ENCODE data around the gene RNF130.
"Not testable (repeated sequence)": the region's sequence is repeated elsewhere in the genome, so short reads cannot be mapped to it uniquely, and the experiment has no call there.

RNF130 gene

GRCh38 chr5:180040287-180041214 is 31.0 kb downstream of the RNF130 start:
- Mint-ChIP-seq H3K27ac (no peak overlapping the region), H3K4me3 (no peak overlapping the region), H3K4me1 (ENCODE audit: low read depth) (no peaks in the 10 kb centered on the region), H3K36me3 (ENCODE audit: low read depth) (peaks cover 4% of the 10 kb centered on the region), H3K27me3 (ENCODE audit: low read depth) (no peaks in the 10 kb centered on the region), H3K9me3 (peaks cover 13% of the 10 kb centered on the region)

- no peaks in the 10 kb centered on the region for H3K27me3 Mint-ChIP-seq (ENCODE audit: low read depth)
- no peak overlapping the region for H3K27ac Mint-ChIP-seq
- H3K4me1 Mint-ChIP-seq (ENCODE audit: low read depth) = no peaks in the 10 kb centered on the region
- H3K9me3 Mint-ChIP-seq = peaks cover 33% of the 10 kb centered on the region
- no peak overlapping the region for H3K4me3 Mint-ChIP-seq
- H3K36me3 Mint-ChIP-seq (ENCODE audit: low read depth) = peaks cover 5% of the 10 kb centered on the region
Observed at GRCh38 chr5:180035206-180035931, 36.2 kb downstream of the RNF130 start.

GRCh38 chr5:180034564-180034963 is 37.0 kb downstream of the RNF130 start:
- Mint-ChIP-seq H3K4me3 (no peak overlapping the region), H3K27me3 (ENCODE audit: low read depth) (no peaks in the 10 kb centered on the region), H3K4me1 (ENCODE audit: low read depth) (no peaks in the 10 kb centered on the region), H3K27ac (no peak overlapping the region), H3K9me3 (peaks cover 33% of the 10 kb centered on the region), H3K36me3 (ENCODE audit: low read depth) (peaks cover 5% of the 10 kb centered on the region)

GRCh38 chr5:180027459-180028089 is 44.0 kb downstream of the RNF130 start:
- Mint-ChIP-seq H3K36me3 (ENCODE audit: low read depth) (no peaks in the 10 kb centered on the region), H3K4me1 (ENCODE audit: low read depth) (no peaks in the 10 kb centered on the region), H3K9me3 (peaks cover 2% of the 10 kb centered on the region), H3K27me3 (ENCODE audit: low read depth) (no peaks in the 10 kb centered on the region), H3K4me3 (no peak overlapping the region), H3K27ac (no peak overlapping the region)

GRCh38 chr5:180026734-180027458 is 44.7 kb downstream of the RNF130 start:
- no peak overlapping the region for H3K27ac Mint-ChIP-seq
- H3K9me3 Mint-ChIP-seq = no peaks in the 10 kb centered on the region
- H3K4me3 Mint-ChIP-seq = no peak overlapping the region
- no peaks in the 10 kb centered on the region for H3K4me1 Mint-ChIP-seq (ENCODE audit: low read depth)
- no peaks in the 10 kb centered on the region for H3K27me3 Mint-ChIP-seq (ENCODE audit: low read depth)
- no peaks in the 10 kb centered on the region for H3K36me3 Mint-ChIP-seq (ENCODE audit: low read depth)

GRCh38 chr5:180026320-180026719 is 45.2 kb downstream of the RNF130 start:
- H3K4me1 Mint-ChIP-seq (ENCODE audit: low read depth) = no peaks in the 10 kb centered on the region
- H3K9me3 Mint-ChIP-seq = no peaks in the 10 kb centered on the region
- H3K36me3 Mint-ChIP-seq (ENCODE audit: low read depth) = no peaks in the 10 kb centered on the region
- H3K27ac Mint-ChIP-seq = no peak overlapping the region
- H3K27me3 Mint-ChIP-seq (ENCODE audit: low read depth) = no peaks in the 10 kb centered on the region
- no peak overlapping the region for H3K4me3 Mint-ChIP-seq

GRCh38 chr5:180021900-180022299 is 49.7 kb downstream of the RNF130 start:
- Mint-ChIP-seq H3K4me3 (no peak overlapping the region), H3K4me1 (ENCODE audit: low read depth) (no peaks in the 10 kb centered on the region), H3K27ac (no peak overlapping the region), H3K9me3 (peaks cover 3% of the 10 kb centered on the region), H3K27me3 (ENCODE audit: low read depth) (no peaks in the 10 kb centered on the region), H3K36me3 (ENCODE audit: low read depth) (no peaks in the 10 kb centered on the region)

- Mint-ChIP-seq H3K36me3 (ENCODE audit: low read depth) (no peaks in the 10 kb centered on the region), H3K9me3 (peaks cover 3% of the 10 kb centered on the region), H3K4me1 (ENCODE audit: low read depth) (no peaks in the 10 kb centered on the region), H3K27me3 (ENCODE audit: low read depth) (no peaks in the 10 kb centered on the region), H3K27ac (no peak overlapping the region), H3K4me3 (no peak overlapping the region)
Observed at GRCh38 chr5:180020176-180020575, 51.4 kb downstream of the RNF130 start.

GRCh38 chr5:180018347-180019060 is 53.1 kb downstream of the RNF130 start:
- no peak overlapping the region for H3K27ac Mint-ChIP-seq
- H3K36me3 Mint-ChIP-seq (ENCODE audit: low read depth) = no peaks in the 10 kb centered on the region
- peaks cover 3% of the 10 kb centered on the region for H3K9me3 Mint-ChIP-seq
- no peaks in the 10 kb centered on the region for H3K27me3 Mint-ChIP-seq (ENCODE audit: low read depth)
- no peak overlapping the region for H3K4me3 Mint-ChIP-seq
- H3K4me1 Mint-ChIP-seq (ENCODE audit: low read depth) = no peaks in the 10 kb centered on the region

GRCh38 chr5:180015523-180015922 is 56.0 kb downstream of the RNF130 start:
- not testable (repeated sequence) for H3K27ac Mint-ChIP-seq; H3K9me3 Mint-ChIP-seq; H3K4me3 Mint-ChIP-seq; H3K36me3 Mint-ChIP-seq (ENCODE audit: low read depth); H3K4me1 Mint-ChIP-seq (ENCODE audit: low read depth); H3K27me3 Mint-ChIP-seq (ENCODE audit: low read depth)

GRCh38 chr5:180013678-180014077 is 57.9 kb downstream of the RNF130 start:
- no peak overlapping the region for H3K27ac Mint-ChIP-seq
- no peak overlapping the region for H3K4me3 Mint-ChIP-seq
- H3K4me1 Mint-ChIP-seq (ENCODE audit: low read depth) = no peaks in the 10 kb centered on the region
- H3K9me3 Mint-ChIP-seq = no peaks in the 10 kb centered on the region
- H3K27me3 Mint-ChIP-seq (ENCODE audit: low read depth) = no peaks in the 10 kb centered on the region
- H3K36me3 Mint-ChIP-seq (ENCODE audit: low read depth) = no peaks in the 10 kb centered on the region

GRCh38 chr5:180012316-180012715 is 59.2 kb downstream of the RNF130 start:
- Mint-ChIP-seq H3K4me1 (ENCODE audit: low read depth) (peaks cover 1% of the 10 kb centered on the region), H3K9me3 (no peaks in the 10 kb centered on the region), H3K36me3 (ENCODE audit: low read depth) (no peaks in the 10 kb centered on the region), H3K4me3 (no peak overlapping the region), H3K27ac (no peak overlapping the region), H3K27me3 (ENCODE audit: low read depth) (no peaks in the 10 kb centered on the region)

- Mint-ChIP-seq H3K27ac (no peak overlapping the region), H3K9me3 (no peaks in the 10 kb centered on the region), H3K4me3 (no peak overlapping the region), H3K36me3 (ENCODE audit: low read depth) (no peaks in the 10 kb centered on the region), H3K4me1 (ENCODE audit: low read depth) (peaks cover 10% of the 10 kb centered on the region), H3K27me3 (ENCODE audit: low read depth) (no peaks in the 10 kb centered on the region)
Observed at GRCh38 chr5:180010636-180011035, 60.9 kb downstream of the RNF130 start.

- H3K9me3 Mint-ChIP-seq = no peaks in the 10 kb centered on the region
- no peak overlapping the region for H3K27ac Mint-ChIP-seq
- no peak overlapping the region for H3K4me3 Mint-ChIP-seq
- no peaks in the 10 kb centered on the region for H3K36me3 Mint-ChIP-seq (ENCODE audit: low read depth)
- H3K27me3 Mint-ChIP-seq (ENCODE audit: low read depth) = no peaks in the 10 kb centered on the region
- H3K4me1 Mint-ChIP-seq (ENCODE audit: low read depth) = peaks cover 10% of the 10 kb centered on the region
Observed at GRCh38 chr5:180009581-180009980, 62.0 kb downstream of the RNF130 start.

All from T-helper 1 cell treated with Interleukin-12 subunit alpha and Interleukin-12 subunit beta and Interleukin-4 antibody, amounts not matched to agents 30 μg/mL and 1 μg/mL, for 36 hours (primary cell).